H9 (cell line): ENCODE measurements around the gene PCDH9. TPM values are rescaled to one million over a fixed set of nuclear protein-coding genes. Genes with fewer than 3 reads are reported as not detected.

Experiments used
- DNase-seq: peaks from one replicate; pipeline ENCODE4 v3.0.0-alpha.2; 2017
- H2AFZ ChIP-seq: one replicate; pipeline ENCODE4 v1.6.1; 2013; ENCODE audit warnings: mild to moderate bottlenecking, low read length, control low read depth, moderate library complexity
- H2AK5ac ChIP-seq: 2 replicates; pipeline ENCODE4 v1.6.1; 2013; ENCODE audit warnings: low read length, control low read depth, mixed read lengths; ENCODE audit not compliant: insufficient read length
- H2BK120ac ChIP-seq: one replicate; pipeline ENCODE4 v1.6.1; 2013; ENCODE audit warnings: low read depth, mild to moderate bottlenecking, low read length, control low read depth, inconsistent platforms; ENCODE audit not compliant: poor library complexity, severe bottlenecking
- H2BK12ac ChIP-seq: 2 replicates; pipeline ENCODE4 v1.6.1; 2013; ENCODE audit warnings: low read length, control low read depth, mixed read lengths, low read depth; ENCODE audit not compliant: insufficient read length
- H2BK15ac ChIP-seq: 2 replicates; pipeline ENCODE4 v1.6.1; 2013; ENCODE audit warnings: low read depth, low read length, control low read depth
- H2BK20ac ChIP-seq: one replicate; pipeline ENCODE4 v1.6.1; 2013; ENCODE audit warnings: low read depth, mild to moderate bottlenecking, low read length, control low read depth, inconsistent platforms; ENCODE audit not compliant: poor library complexity, severe bottlenecking
- H2BK5ac ChIP-seq: 2 replicates; pipeline ENCODE4 v1.6.1; 2013; ENCODE audit warnings: low read length, control low read depth, mixed read lengths; ENCODE audit not compliant: insufficient read length
- H3K14ac ChIP-seq: 2 replicates; pipeline ENCODE4 v1.6.1; 2013; ENCODE audit warnings: low read length, control low read depth; ENCODE audit not compliant: insufficient read depth
- H3K18ac ChIP-seq: 2 replicates; pipeline ENCODE4 v1.6.1; 2013; ENCODE audit warnings: low read depth, mild to moderate bottlenecking, mixed read lengths, low read length, control low read depth; ENCODE audit not compliant: insufficient read length
- H3K23ac ChIP-seq: 2 replicates; pipeline ENCODE4 v1.6.1; 2013; ENCODE audit warnings: low read length, control low read depth, mixed read lengths, low read depth; ENCODE audit not compliant: insufficient read length
- H3K23me2 ChIP-seq: 2 replicates; pipeline ENCODE4 v1.6.1; 2013; ENCODE audit warnings: low read depth, mild to moderate bottlenecking, mixed read lengths, low read length, control low read depth; ENCODE audit not compliant: insufficient read length, poor library complexity, severe bottlenecking
- H3K27ac ChIP-seq: 2 replicates; pipeline ENCODE4 v1.5.1; 2013; ENCODE audit warnings: low read length, control low read depth, mixed read lengths, low read depth; ENCODE audit not compliant: insufficient read length
- H3K27me3 ChIP-seq: 2 replicates; pipeline ENCODE4 v1.6.1; 2013; ENCODE audit warnings: low read length, control low read depth, inconsistent platforms; ENCODE audit not compliant: insufficient read depth
- H3K4ac ChIP-seq: 2 replicates; pipeline ENCODE4 v1.6.1; 2013; ENCODE audit warnings: low read depth, mild to moderate bottlenecking, control low read depth, inconsistent platforms, low read length, moderate library complexity
- H3K4me1 ChIP-seq: 2 replicates; pipeline ENCODE4 v1.6.1; 2013; ENCODE audit warnings: low read length, control low read depth, inconsistent platforms; ENCODE audit not compliant: insufficient read depth
- H3K4me2 ChIP-seq: 2 replicates; pipeline ENCODE4 v1.6.1; 2013; ENCODE audit warnings: low read length, control low read depth, mixed read lengths; ENCODE audit not compliant: insufficient read length, insufficient read depth
- H3K56ac ChIP-seq: 2 replicates; pipeline ENCODE4 v1.6.1; 2013; ENCODE audit warnings: low read depth, mild to moderate bottlenecking, mixed read lengths, low read length, control low read depth; ENCODE audit not compliant: insufficient read length
- H3K79me1 ChIP-seq: 2 replicates; pipeline ENCODE4 v1.6.1; 2013; ENCODE audit warnings: low read depth, mild to moderate bottlenecking, moderate library complexity, low read length, control low read depth, inconsistent platforms; ENCODE audit not compliant: insufficient read depth, poor library complexity, severe bottlenecking
- H3K79me2 ChIP-seq: 2 replicates; pipeline ENCODE4 v1.6.1; 2013; ENCODE audit warnings: low read length, control low read depth, inconsistent platforms; ENCODE audit not compliant: insufficient read depth
- H3K9ac ChIP-seq: 2 replicates; pipeline ENCODE4 v1.6.1; 2013; ENCODE audit warnings: low read length, control low read depth, mixed read lengths; ENCODE audit not compliant: insufficient read length; ENCODE audit errors: extremely low read depth
- H3K9me3 ChIP-seq: one replicate; pipeline ENCODE4 v1.6.1; 2013; ENCODE audit warnings: low read depth, low read length, inconsistent platforms; ENCODE audit not compliant: control insufficient read depth
- H3T11ph ChIP-seq: one replicate; pipeline ENCODE4 v1.6.1; 2013; ENCODE audit warnings: mild to moderate bottlenecking, low read length, control low read depth, inconsistent platforms
- H4K20me1 ChIP-seq: one replicate; pipeline ENCODE4 v1.6.1; 2013; ENCODE audit not compliant: control insufficient read depth, insufficient read length, insufficient read depth
- H4K5ac ChIP-seq: 2 replicates; pipeline ENCODE4 v1.6.1; 2013; ENCODE audit warnings: low read depth, mild to moderate bottlenecking, mixed read lengths, low read length, control low read depth; ENCODE audit not compliant: insufficient read length
- H4K8ac ChIP-seq: replicated peaks from 2 replicates; pipeline ENCODE4 v1.6.1; 2013; ENCODE audit warnings: low read length, control low read depth, mixed read lengths, low read depth; ENCODE audit not compliant: insufficient read length
- H4K91ac ChIP-seq: 2 replicates; pipeline ENCODE4 v1.6.1; 2013; ENCODE audit warnings: low read depth, mild to moderate bottlenecking, moderate library complexity, mixed read lengths, low read length, control low read depth; ENCODE audit not compliant: insufficient read length
- H3K27ac Mint-ChIP-seq, 3 experiments: 2 replicates in 2 of 3; 3 replicates in 1 of 3; pipeline ENCODE4 v1.8.0; 2020 to 2021; ENCODE audit warnings: mixed read lengths in 3 of 3, mild to moderate bottlenecking in 1 of 3, moderate library complexity in 1 of 3
- H3K27me3 Mint-ChIP-seq: 2 replicates; pipeline ENCODE4 v1.8.0; 2021; ENCODE audit warnings: low read depth, mild to moderate bottlenecking, moderate library complexity, mixed read lengths
- H3K36me3 Mint-ChIP-seq, 3 experiments: 2 replicates in 2 of 3; 3 replicates in 1 of 3; pipeline ENCODE4 v1.8.0; 2020 to 2021; ENCODE audit warnings: low read depth in 3 of 3, mixed read lengths in 3 of 3; ENCODE audit not compliant: insufficient read depth in 1 of 3
- H3K4me1 Mint-ChIP-seq, 2 experiments: 2 replicates each; pipeline ENCODE4 v1.8.0; 2020; ENCODE audit warnings: mixed read lengths in 2 of 2
- H3K4me3 Mint-ChIP-seq, 2 experiments: 2 replicates in 1 of 2; 3 replicates in 1 of 2; pipeline ENCODE4 v1.8.0; 2020 to 2021; ENCODE audit warnings: mild to moderate bottlenecking in 2 of 2, mixed read lengths in 2 of 2, moderate library complexity in 1 of 2
- H3K9me3 Mint-ChIP-seq, 2 experiments: 2 replicates in 1 of 2; 3 replicates in 1 of 2; pipeline ENCODE4 v1.8.0; 2020; ENCODE audit warnings: mild to moderate bottlenecking in 2 of 2, mixed read lengths in 2 of 2, moderate library complexity in 1 of 2
- WGBS: extraction: QIAGEN DNeasy Blood & Tissue Kit; methylation state at CpG from one replicate; pipeline ENCODE4 v1.1.7; 2013; ENCODE audit warnings: missing lambda C conversion rate, low lambda C conversion rate, mixed read lengths; ENCODE audit not compliant: insufficient read length; ENCODE audit errors: extremely low coverage; 5-methylcytosine and 5-hydroxymethylcytosine counted together
- total RNA-seq: library from RNA; stranded (reverse); gene quantifications from 2 replicates; pipeline ENCODE4 v1.2.1, GENCODE V29; 2021
- TF ChIP-seq, protein P1 (sequence below): fragments of 200-600 bp; sonication (generic); conservative IDR thresholded peaks from 3 replicates; pipeline ENCODE4 v1.8.0; 2021; ENCODE audit warnings: antibody characterized with exemption, mild to moderate bottlenecking

PCDH9 gene
- total RNA-seq, 1 experiment from 2014 or later, result 0.11 TPM

- H3K4me3 Mint-ChIP-seq, result no peak overlapping the region
- WGBS, result no CpG with 5 or more reads among the region's 3 CpGs
- TF ChIP-seq, protein P1, sequence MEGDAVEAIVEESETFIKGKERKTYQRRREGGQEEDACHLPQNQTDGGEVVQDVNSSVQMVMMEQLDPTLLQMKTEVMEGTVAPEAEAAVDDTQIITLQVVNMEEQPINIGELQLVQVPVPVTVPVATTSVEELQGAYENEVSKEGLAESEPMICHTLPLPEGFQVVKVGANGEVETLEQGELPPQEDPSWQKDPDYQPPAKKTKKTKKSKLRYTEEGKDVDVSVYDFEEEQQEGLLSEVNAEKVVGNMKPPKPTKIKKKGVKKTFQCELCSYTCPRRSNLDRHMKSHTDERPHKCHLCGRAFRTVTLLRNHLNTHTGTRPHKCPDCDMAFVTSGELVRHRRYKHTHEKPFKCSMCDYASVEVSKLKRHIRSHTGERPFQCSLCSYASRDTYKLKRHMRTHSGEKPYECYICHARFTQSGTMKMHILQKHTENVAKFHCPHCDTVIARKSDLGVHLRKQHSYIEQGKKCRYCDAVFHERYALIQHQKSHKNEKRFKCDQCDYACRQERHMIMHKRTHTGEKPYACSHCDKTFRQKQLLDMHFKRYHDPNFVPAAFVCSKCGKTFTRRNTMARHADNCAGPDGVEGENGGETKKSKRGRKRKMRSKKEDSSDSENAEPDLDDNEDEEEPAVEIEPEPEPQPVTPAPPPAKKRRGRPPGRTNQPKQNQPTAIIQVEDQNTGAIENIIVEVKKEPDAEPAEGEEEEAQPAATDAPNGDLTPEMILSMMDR, result no peak
Observed at GRCh38 chr13:66967811-66968597, 262.1 kb downstream of the PCDH9 start.

More at GRCh38 chr13:66967811-66968597, 262.1 kb downstream of the PCDH9 start:
- Histone ChIP-seq H2AK5ac (no peak overlapping the region), H2BK120ac (no peak overlapping the region), H2BK5ac (no peak overlapping the region), H3K27me3 (no peaks in the 10 kb centered on the region), H3K79me2 (no peaks in the 10 kb centered on the region), H3K14ac (no peak overlapping the region), H3K56ac (no peak overlapping the region), H3T11ph (no peak overlapping the region), H2BK20ac (no peak overlapping the region), H2BK15ac (no peak overlapping the region), H3K23me2 (no peaks in the 10 kb centered on the region), H4K5ac (no peak overlapping the region), H3K79me1 (no peaks in the 10 kb centered on the region), H4K20me1 (no peaks in the 10 kb centered on the region), H2AFZ (no peak overlapping the region), H3K9ac (no peak overlapping the region), H3K9me3 (no peaks in the 10 kb centered on the region), H3K4me2 (no peak overlapping the region), H3K4ac (no peak overlapping the region), H4K8ac (no peak overlapping the region), H3K18ac (no peak overlapping the region), H3K23ac (no peak overlapping the region), H3K4me1 (peaks cover 2% of the 10 kb centered on the region; the same call in 1 of the 2 replicates), H3K27ac (no peak overlapping the region), H4K91ac (no peak overlapping the region), H2BK12ac (no peak overlapping the region)
- no peak for DNase-seq
- H3K27ac Mint-ChIP-seq, result no peak overlapping the region
- no peaks in the 10 kb centered on the region for H3K36me3 Mint-ChIP-seq
- H3K4me1 Mint-ChIP-seq, result 0 out of 4 replicates have a peak, but pooled peaks cover 0 to 2% of the 10 kb centered on the region in 2 experiments
- no peaks in the 10 kb centered on the region; a peak in 1 of 5 replicates for H3K9me3 Mint-ChIP-seq
- no peaks in the 10 kb centered on the region for H3K27me3 Mint-ChIP-seq
